ENCODE measurements around the gene TMPRSS13.

The TMPRSS13 gene

DNA sequence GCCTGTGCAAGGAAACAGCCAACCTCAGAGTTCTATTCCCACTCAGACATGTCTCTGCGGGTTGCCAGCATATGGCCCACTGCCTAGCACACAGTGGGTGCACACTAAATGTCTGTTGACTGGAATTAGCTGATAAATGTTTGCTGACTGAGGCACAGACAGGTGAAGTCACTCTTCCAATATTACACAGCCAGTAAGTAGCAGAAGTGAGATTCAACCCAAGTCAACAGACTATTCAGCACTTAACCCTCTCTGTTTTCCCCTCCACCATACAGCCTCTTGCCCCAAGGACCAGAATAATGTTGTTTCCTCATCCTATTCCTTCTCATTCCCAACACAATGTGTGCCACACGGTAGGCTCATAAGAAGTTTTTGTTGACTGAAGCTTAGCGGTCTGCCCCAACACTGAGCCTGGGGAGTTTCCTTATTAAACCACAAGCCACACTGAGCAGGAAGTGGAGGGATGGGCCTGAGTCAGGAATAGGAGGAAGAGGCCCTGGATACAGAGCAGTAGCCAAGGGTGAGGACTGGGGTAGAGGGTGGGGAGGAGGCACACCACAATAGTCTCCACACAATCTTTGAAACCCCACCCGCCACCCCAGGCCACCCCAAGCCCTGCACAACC, 41.3 kb upstream of the TMPRSS13 start:
- H3K9ac ChIP-seq (ENCODE audit: low read depth in 1 of 2, low read length in 2 of 2), result no peak overlapping the region
- H3K4me1 ChIP-seq (ENCODE audit: control insufficient read depth in 2 of 2, insufficient read depth in 2 of 2, low read length in 2 of 2), result peaks cover 19 to 20% of the 10 kb centered on the region in 2 donors
- no peak overlapping the region for H3K4me3 ChIP-seq (ENCODE audit: low read length in 2 of 2)
- H3K27me3 ChIP-seq (ENCODE audit: control insufficient read depth in 2 of 2, insufficient read depth in 2 of 2, low read length in 2 of 2), result no peaks in the 10 kb centered on the region
- H3K36me3 ChIP-seq (ENCODE audit: control insufficient read depth in 2 of 2, insufficient read depth in 2 of 2, low read length in 2 of 2), result no peaks in the 10 kb centered on the region
- no peaks in the 10 kb centered on the region for H3K9me3 ChIP-seq (ENCODE audit: control insufficient read depth in 2 of 2, low read length in 2 of 2)
- no peak overlapping the region for H3K27ac ChIP-seq (ENCODE audit: low read depth in 2 of 2, low read length in 2 of 2)

GRCh38 chr11:117969160-117969991, 40.2 kb upstream of the TMPRSS13 start:
- no peaks in the 10 kb centered on the region for H3K9me3 ChIP-seq (ENCODE audit: control insufficient read depth in 2 of 2, low read length in 2 of 2)
- no peaks in the 10 kb centered on the region for H3K36me3 ChIP-seq (ENCODE audit: control insufficient read depth in 2 of 2, insufficient read depth in 2 of 2, low read length in 2 of 2)
- no peak overlapping the region for H3K27ac ChIP-seq (ENCODE audit: low read depth in 2 of 2, low read length in 2 of 2)
- peaks cover 19 to 20% of the 10 kb centered on the region in 2 donors for H3K4me1 ChIP-seq (ENCODE audit: control insufficient read depth in 2 of 2, insufficient read depth in 2 of 2, low read length in 2 of 2)
- H3K9ac ChIP-seq (ENCODE audit: low read depth in 1 of 2, low read length in 2 of 2), result no peak overlapping the region
- H3K27me3 ChIP-seq (ENCODE audit: control insufficient read depth in 2 of 2, insufficient read depth in 2 of 2, low read length in 2 of 2), result no peaks in the 10 kb centered on the region
- no peak overlapping the region for H3K4me3 ChIP-seq (ENCODE audit: low read length in 2 of 2)

- Histone ChIP-seq H3K9ac (ENCODE audit: low read depth in 1 of 2, low read length in 2 of 2) (no peak overlapping the region), H3K4me1 (ENCODE audit: control insufficient read depth in 2 of 2, insufficient read depth in 2 of 2, low read length in 2 of 2) (peaks cover 1 to 8% of the 10 kb centered on the region in 2 donors), H3K36me3 (ENCODE audit: control insufficient read depth in 2 of 2, insufficient read depth in 2 of 2, low read length in 2 of 2) (no peaks in the 10 kb centered on the region), H3K4me3 (ENCODE audit: low read length in 2 of 2) (no peak overlapping the region), H3K27ac (ENCODE audit: low read depth in 2 of 2, low read length in 2 of 2) (no peak overlapping the region), H3K27me3 (ENCODE audit: control insufficient read depth in 2 of 2, insufficient read depth in 2 of 2, low read length in 2 of 2) (no peaks in the 10 kb centered on the region), H3K9me3 (ENCODE audit: control insufficient read depth in 2 of 2, low read length in 2 of 2) (no peaks in the 10 kb centered on the region)
These were observed 37.7 kb upstream of the TMPRSS13 start for GRCh38 chr11:117966908-117967307.

- Histone ChIP-seq H3K27ac (ENCODE audit: low read depth in 2 of 2, low read length in 2 of 2) (no peak overlapping the region), H3K9me3 (ENCODE audit: control insufficient read depth in 2 of 2, low read length in 2 of 2) (no peaks in the 10 kb centered on the region), H3K4me1 (ENCODE audit: control insufficient read depth in 2 of 2, insufficient read depth in 2 of 2, low read length in 2 of 2) (no peaks in the 10 kb centered on the region), H3K36me3 (ENCODE audit: control insufficient read depth in 2 of 2, insufficient read depth in 2 of 2, low read length in 2 of 2) (no peaks in the 10 kb centered on the region), H3K4me3 (ENCODE audit: low read length in 2 of 2) (no peak overlapping the region), H3K27me3 (ENCODE audit: control insufficient read depth in 2 of 2, insufficient read depth in 2 of 2, low read length in 2 of 2) (no peaks in the 10 kb centered on the region), H3K9ac (ENCODE audit: low read depth in 1 of 2, low read length in 2 of 2) (no peak overlapping the region)
These were observed 33.6 kb upstream of the TMPRSS13 start for GRCh38 chr11:117962826-117963225.

GRCh38 chr11:117961896-117962295, 32.7 kb upstream of the TMPRSS13 start:
- Histone ChIP-seq H3K9ac (ENCODE audit: low read depth in 1 of 2, low read length in 2 of 2) (no peak overlapping the region), H3K36me3 (ENCODE audit: control insufficient read depth in 2 of 2, insufficient read depth in 2 of 2, low read length in 2 of 2) (no peaks in the 10 kb centered on the region), H3K9me3 (ENCODE audit: control insufficient read depth in 2 of 2, low read length in 2 of 2) (no peaks in the 10 kb centered on the region), H3K4me1 (ENCODE audit: control insufficient read depth in 2 of 2, insufficient read depth in 2 of 2, low read length in 2 of 2) (no peaks in the 10 kb centered on the region), H3K27ac (ENCODE audit: low read depth in 2 of 2, low read length in 2 of 2) (no peak overlapping the region), H3K4me3 (ENCODE audit: low read length in 2 of 2) (no peak overlapping the region), H3K27me3 (ENCODE audit: control insufficient read depth in 2 of 2, insufficient read depth in 2 of 2, low read length in 2 of 2) (no peaks in the 10 kb centered on the region)

DNA sequence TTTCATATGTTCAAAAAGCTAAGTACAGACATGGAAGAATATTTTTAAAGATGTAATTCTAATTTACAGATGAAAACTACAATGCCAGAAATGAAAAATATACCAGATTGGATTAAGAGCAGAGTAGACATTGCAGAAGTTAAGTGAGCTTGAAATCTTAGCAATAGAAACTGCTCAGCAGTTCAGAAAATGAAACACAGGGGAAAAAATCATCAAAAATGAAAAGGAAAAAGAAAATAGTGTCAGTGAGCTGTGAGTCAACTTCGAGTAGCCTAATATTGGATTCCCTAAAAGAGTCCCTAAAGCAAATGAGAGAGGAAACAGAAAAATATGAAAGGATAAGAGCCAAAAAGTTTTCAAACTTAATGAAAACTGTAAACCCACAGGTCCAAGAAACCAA, 31.2 kb upstream of the TMPRSS13 start:
- H3K27ac ChIP-seq (ENCODE audit: low read depth in 2 of 2, low read length in 2 of 2), result no peak overlapping the region
- H3K9me3 ChIP-seq (ENCODE audit: control insufficient read depth in 2 of 2, low read length in 2 of 2), result no peaks in the 10 kb centered on the region
- H3K4me3 ChIP-seq (ENCODE audit: low read length in 2 of 2), result no peak overlapping the region
- H3K9ac ChIP-seq (ENCODE audit: low read depth in 1 of 2, low read length in 2 of 2), result no peak overlapping the region
- no peaks in the 10 kb centered on the region for H3K36me3 ChIP-seq (ENCODE audit: control insufficient read depth in 2 of 2, insufficient read depth in 2 of 2, low read length in 2 of 2)
- H3K27me3 ChIP-seq (ENCODE audit: control insufficient read depth in 2 of 2, insufficient read depth in 2 of 2, low read length in 2 of 2), result no peaks in the 10 kb centered on the region
- no peaks in the 10 kb centered on the region for H3K4me1 ChIP-seq (ENCODE audit: control insufficient read depth in 2 of 2, insufficient read depth in 2 of 2, low read length in 2 of 2)

DNA sequence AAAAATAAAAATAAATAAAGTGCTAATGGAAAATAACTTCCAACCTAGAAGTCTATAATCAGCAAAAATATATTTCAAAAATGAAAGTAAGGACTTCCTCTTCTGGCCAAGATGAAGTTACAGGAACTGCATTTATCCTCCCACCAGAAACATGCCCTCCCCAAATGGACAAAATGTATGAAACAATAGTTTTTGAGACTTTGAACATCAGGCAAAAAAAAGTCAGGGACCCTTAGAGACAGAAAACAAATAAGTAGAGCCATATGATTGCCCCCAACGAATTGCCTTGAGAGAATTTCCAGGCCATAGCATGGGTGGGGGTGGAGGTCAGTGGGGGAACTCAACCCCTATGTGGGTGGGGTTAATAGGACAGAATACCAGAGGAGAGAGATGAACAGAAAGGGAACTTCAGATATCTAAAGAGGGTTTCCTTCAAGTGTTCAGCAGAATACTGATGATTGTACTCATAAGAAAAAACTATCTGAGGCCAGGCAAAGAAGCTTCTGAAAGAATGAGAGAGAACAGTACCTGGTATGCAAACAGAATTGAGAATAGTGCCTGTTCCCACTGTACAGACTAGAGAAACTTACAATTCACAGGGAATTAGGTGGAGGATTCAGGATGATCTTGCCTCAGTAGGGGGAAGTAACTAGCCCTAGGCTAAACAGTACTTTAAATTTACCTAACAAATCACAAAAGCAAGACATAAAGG, 30.4 kb upstream of the TMPRSS13 start:
- no peak overlapping the region for H3K4me3 ChIP-seq (ENCODE audit: low read length in 2 of 2)
- H3K4me1 ChIP-seq (ENCODE audit: control insufficient read depth in 2 of 2, insufficient read depth in 2 of 2, low read length in 2 of 2), result no peaks in the 10 kb centered on the region
- no peaks in the 10 kb centered on the region for H3K36me3 ChIP-seq (ENCODE audit: control insufficient read depth in 2 of 2, insufficient read depth in 2 of 2, low read length in 2 of 2)
- H3K27me3 ChIP-seq (ENCODE audit: control insufficient read depth in 2 of 2, insufficient read depth in 2 of 2, low read length in 2 of 2), result no peaks in the 10 kb centered on the region
- H3K9ac ChIP-seq (ENCODE audit: low read depth in 1 of 2, low read length in 2 of 2), result no peak overlapping the region
- no peaks in the 10 kb centered on the region for H3K9me3 ChIP-seq (ENCODE audit: control insufficient read depth in 2 of 2, low read length in 2 of 2)
- H3K27ac ChIP-seq (ENCODE audit: low read depth in 2 of 2, low read length in 2 of 2), result peak overlapping the region in 1 of 2 donors; percentile 3

DNA sequence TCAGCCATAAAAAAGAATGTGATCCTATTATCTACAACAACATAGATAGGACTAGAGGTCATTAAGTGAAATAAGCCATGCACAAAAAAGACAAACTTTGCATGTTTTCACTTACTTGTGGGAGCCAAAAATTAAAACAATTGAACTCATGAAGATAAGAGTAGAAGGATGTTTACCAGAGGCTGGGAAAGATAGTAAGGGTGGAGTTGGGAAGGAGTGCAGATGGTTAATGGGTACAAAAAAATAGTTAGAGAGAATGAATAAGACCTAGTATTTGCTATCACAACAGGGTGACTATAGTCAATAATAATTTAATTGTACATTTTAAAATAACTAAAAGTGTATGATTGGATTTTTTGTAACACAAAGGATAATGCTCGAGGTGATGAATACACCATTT, 29.7 kb upstream of the TMPRSS13 start:
- no peak overlapping the region for H3K27ac ChIP-seq (ENCODE audit: low read depth in 2 of 2, low read length in 2 of 2)
- no peaks in the 10 kb centered on the region for H3K9me3 ChIP-seq (ENCODE audit: control insufficient read depth in 2 of 2, low read length in 2 of 2)
- no peak overlapping the region for H3K4me3 ChIP-seq (ENCODE audit: low read length in 2 of 2)
- no peaks in the 10 kb centered on the region for H3K4me1 ChIP-seq (ENCODE audit: control insufficient read depth in 2 of 2, insufficient read depth in 2 of 2, low read length in 2 of 2)
- no peaks in the 10 kb centered on the region for H3K36me3 ChIP-seq (ENCODE audit: control insufficient read depth in 2 of 2, insufficient read depth in 2 of 2, low read length in 2 of 2)
- no peaks in the 10 kb centered on the region for H3K27me3 ChIP-seq (ENCODE audit: control insufficient read depth in 2 of 2, insufficient read depth in 2 of 2, low read length in 2 of 2)
- no peak overlapping the region for H3K9ac ChIP-seq (ENCODE audit: low read depth in 1 of 2, low read length in 2 of 2)

GRCh38 chr11:117953024-117953671, 23.9 kb upstream of the TMPRSS13 start:
- Histone ChIP-seq H3K27ac (ENCODE audit: low read depth in 2 of 2, low read length in 2 of 2) (peak overlapping the region in 1 of 2 donors; percentile 6), H3K9me3 (ENCODE audit: control insufficient read depth in 2 of 2, low read length in 2 of 2) (no peaks in the 10 kb centered on the region), H3K4me3 (ENCODE audit: low read length in 2 of 2) (no peak overlapping the region), H3K9ac (ENCODE audit: low read depth in 1 of 2, low read length in 2 of 2) (no peak overlapping the region), H3K36me3 (ENCODE audit: control insufficient read depth in 2 of 2, insufficient read depth in 2 of 2, low read length in 2 of 2) (no peaks in the 10 kb centered on the region), H3K27me3 (ENCODE audit: control insufficient read depth in 2 of 2, insufficient read depth in 2 of 2, low read length in 2 of 2) (no peaks in the 10 kb centered on the region), H3K4me1 (ENCODE audit: control insufficient read depth in 2 of 2, insufficient read depth in 2 of 2, low read length in 2 of 2) (peaks cover 3 to 18% of the 10 kb centered on the region in 2 donors)

Data from mucosa of rectum (tissue), 2 donors.